ENCODE results near the gene RGSL1.

DNA sequence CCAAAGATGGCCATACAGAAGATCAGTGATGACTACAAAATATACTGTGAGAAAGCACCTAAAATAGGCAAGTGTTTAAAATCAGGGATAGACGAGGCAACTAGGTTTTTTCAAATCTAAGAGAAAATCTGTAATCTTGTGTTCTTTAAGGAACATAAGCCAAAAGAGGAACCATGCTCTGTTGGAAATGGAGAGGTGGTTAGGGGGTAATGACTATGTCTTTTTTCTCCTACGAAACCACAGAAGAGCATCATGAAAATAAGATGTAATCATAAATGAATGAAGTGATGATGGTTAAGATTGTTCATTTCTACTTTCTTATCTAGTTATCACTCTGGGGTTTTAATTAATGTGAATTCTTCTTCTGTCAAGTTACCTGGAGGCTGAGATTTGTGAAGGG, 43.1 kb downstream of the RGSL1 start:
- TF ChIP-seq TAF1 (IDR thresholded peaks at IDR 0.05; ENCODE audit: low read depth, low read length) = no peak
- no peak for TF ChIP-seq POLR2A (IDR thresholded peaks at IDR 0.05; ENCODE audit: low read depth, low read length)
- TF ChIP-seq POLR2AphosphoS5 (IDR thresholded peaks at IDR 0.05; ENCODE audit: low read depth, low read length) = no peak
- TF ChIP-seq PAX5 (IDR thresholded peaks at IDR 0.05; ENCODE audit: insufficient read depth, low read length, severe bottlenecking) = no peak
- no peak for TF ChIP-seq SPI1 (IDR thresholded peaks at IDR 0.05; ENCODE audit: low read depth, low read length)
